Uterus (tissue), 2 donors: ENCODE measurements around the gene CELF2.

ENCODE experiments used
- POLR2A ChIP-seq, 2 donors: fragments of 450-650 bp; IDR thresholded peaks; one replicate each; pipeline ENCODE4 v1.6.1; 2016; ENCODE audit warnings: antibody characterized with exemption in 2 of 2, mild to moderate bottlenecking in 1 of 2, moderate library complexity in 1 of 2
- TF ChIP-seq, protein P1 (sequence below), 4 experiments: fragments of 200-600 bp in 2 of 4; fragments of 450-650 bp in 2 of 4; sonication (generic) in 2 of 4; IDR thresholded peaks; one replicate each; pipeline ENCODE4 v1.5.1; 2016 to 2019; ENCODE audit warnings: antibody characterized with exemption in 4 of 4, mild to moderate bottlenecking in 2 of 4, moderate library complexity in 1 of 4

DNA sequence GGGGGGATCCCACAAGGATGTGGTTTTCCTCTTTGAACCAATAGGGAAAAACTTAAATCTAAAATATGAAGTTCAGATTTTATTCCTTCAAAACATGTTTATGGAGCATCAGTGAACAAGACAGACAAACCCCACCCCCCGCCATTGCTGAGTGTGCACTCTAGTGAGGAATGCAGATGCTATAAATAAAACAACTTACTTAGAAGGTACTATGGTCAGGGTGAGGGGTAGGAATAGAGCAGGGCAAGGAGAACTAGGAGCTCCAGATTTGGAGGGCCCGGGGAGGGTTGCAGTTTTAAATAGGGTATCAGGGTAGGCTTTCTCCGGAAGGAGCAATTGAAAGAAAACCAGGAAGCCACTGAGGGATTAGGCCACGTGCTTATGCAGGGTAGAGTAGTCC is 47.9 kb downstream of the CELF2 start:
- no peak for TF ChIP-seq POLR2A (IDR thresholded peaks at IDR 0.05)
- TF ChIP-seq, protein P1, sequence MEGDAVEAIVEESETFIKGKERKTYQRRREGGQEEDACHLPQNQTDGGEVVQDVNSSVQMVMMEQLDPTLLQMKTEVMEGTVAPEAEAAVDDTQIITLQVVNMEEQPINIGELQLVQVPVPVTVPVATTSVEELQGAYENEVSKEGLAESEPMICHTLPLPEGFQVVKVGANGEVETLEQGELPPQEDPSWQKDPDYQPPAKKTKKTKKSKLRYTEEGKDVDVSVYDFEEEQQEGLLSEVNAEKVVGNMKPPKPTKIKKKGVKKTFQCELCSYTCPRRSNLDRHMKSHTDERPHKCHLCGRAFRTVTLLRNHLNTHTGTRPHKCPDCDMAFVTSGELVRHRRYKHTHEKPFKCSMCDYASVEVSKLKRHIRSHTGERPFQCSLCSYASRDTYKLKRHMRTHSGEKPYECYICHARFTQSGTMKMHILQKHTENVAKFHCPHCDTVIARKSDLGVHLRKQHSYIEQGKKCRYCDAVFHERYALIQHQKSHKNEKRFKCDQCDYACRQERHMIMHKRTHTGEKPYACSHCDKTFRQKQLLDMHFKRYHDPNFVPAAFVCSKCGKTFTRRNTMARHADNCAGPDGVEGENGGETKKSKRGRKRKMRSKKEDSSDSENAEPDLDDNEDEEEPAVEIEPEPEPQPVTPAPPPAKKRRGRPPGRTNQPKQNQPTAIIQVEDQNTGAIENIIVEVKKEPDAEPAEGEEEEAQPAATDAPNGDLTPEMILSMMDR (IDR thresholded peaks at IDR 0.05): no peak
